Mesendoderm (in vitro differentiated cells): ENCODE measurements around the gene SCFD2.

ENCODE experiments used
- DNase-seq: peaks from one replicate; pipeline ENCODE4 v3.0.0; 2013
- H2AK5ac ChIP-seq: 2 replicates; pipeline ENCODE4 v1.6.1; 2013; ENCODE audit warnings: low read length, inconsistent platforms
- H2BK120ac ChIP-seq: 2 replicates; pipeline ENCODE4 v1.6.1; 2013; ENCODE audit warnings: low read depth, mild to moderate bottlenecking, low read length, moderate library complexity, mixed read lengths
- H2BK15ac ChIP-seq: replicated peaks from 2 replicates; pipeline ENCODE4 v1.6.1; 2013; ENCODE audit warnings: low read depth, mild to moderate bottlenecking, moderate library complexity
- H2BK5ac ChIP-seq: 2 replicates; pipeline ENCODE4 v1.6.1; 2013; ENCODE audit warnings: low read length, inconsistent platforms
- H3K18ac ChIP-seq: 2 replicates; pipeline ENCODE4 v1.6.1; 2013; ENCODE audit warnings: mild to moderate bottlenecking, low read length, mixed read lengths
- H3K23ac ChIP-seq: one replicate; pipeline ENCODE4 v1.6.1; 2013; ENCODE audit warnings: low read length
- H3K27ac ChIP-seq: 2 replicates; pipeline ENCODE4 v1.5.1; 2013; ENCODE audit warnings: low read depth, mild to moderate bottlenecking, inconsistent platforms, low read length, moderate library complexity
- H3K27me3 ChIP-seq: 2 replicates; pipeline ENCODE4 v1.6.1; 2013; ENCODE audit warnings: low read length, control low read depth, mild to moderate bottlenecking, inconsistent platforms; ENCODE audit not compliant: insufficient read depth, poor library complexity
- H3K36me3 ChIP-seq: 2 replicates; pipeline ENCODE4 v1.6.1; 2013; ENCODE audit warnings: low read length, inconsistent platforms; ENCODE audit not compliant: control insufficient read depth, insufficient read depth
- H3K4ac ChIP-seq: one replicate; pipeline ENCODE4 v1.6.1; 2013; ENCODE audit warnings: low read depth, mild to moderate bottlenecking, low read length, moderate library complexity
- H3K4me1 ChIP-seq: 2 replicates; pipeline ENCODE4 v1.6.1; 2013; ENCODE audit warnings: low read depth, low read length, inconsistent platforms; ENCODE audit not compliant: control insufficient read depth
- H3K4me2 ChIP-seq: 2 replicates; pipeline ENCODE4 v1.6.1; 2013; ENCODE audit warnings: low read length
- H3K4me3 ChIP-seq: 2 replicates; pipeline ENCODE4 v1.5.1; 2013; ENCODE audit warnings: mild to moderate bottlenecking, low read length
- H3K56ac ChIP-seq: one replicate; pipeline ENCODE4 v1.6.1; 2013; ENCODE audit warnings: low read length
- H3K79me1 ChIP-seq: 2 replicates; pipeline ENCODE4 v1.6.1; 2013; ENCODE audit warnings: low read length, inconsistent platforms
- H3K79me2 ChIP-seq: 2 replicates; pipeline ENCODE4 v1.6.1; 2013; ENCODE audit warnings: mild to moderate bottlenecking, low read length; ENCODE audit not compliant: control insufficient read depth, insufficient read depth
- H3K9ac ChIP-seq: 2 replicates; pipeline ENCODE4 v1.6.1; 2013; ENCODE audit warnings: low read length, inconsistent platforms
- H4K5ac ChIP-seq: one replicate; pipeline ENCODE4 v1.6.1; 2013; ENCODE audit warnings: low read length
- H4K8ac ChIP-seq: one replicate; pipeline ENCODE4 v1.6.1; 2013; ENCODE audit warnings: low read depth, mild to moderate bottlenecking, control low read depth, low read length, moderate library complexity
- WGBS: extraction: QIAGEN DNeasy Blood & Tissue Kit; methylation state at CpG from one replicate; pipeline ENCODE4 v1.1.7; 2013; ENCODE audit warnings: low lambda C conversion rate, missing lambda C conversion rate; ENCODE audit not compliant: insufficient coverage; ENCODE audit errors: extremely low coverage; 5-methylcytosine and 5-hydroxymethylcytosine counted together

The SCFD2 gene

GRCh38 chr4:53136954-53137353, 228.9 kb downstream of the SCFD2 start:
- Histone ChIP-seq H3K18ac (no peak overlapping the region), H3K4me2 (no peak overlapping the region), H3K56ac (no peak overlapping the region), H2BK120ac (no peak overlapping the region), H3K79me1 (no peaks in the 10 kb centered on the region), H3K4me3 (no peak overlapping the region), H3K27ac (no peak overlapping the region), H3K79me2 (no peaks in the 10 kb centered on the region), H3K27me3 (no peaks in the 10 kb centered on the region), H3K4ac (no peak overlapping the region), H3K4me1 (no peaks in the 10 kb centered on the region), H2AK5ac (no peak overlapping the region), H4K8ac (no peak overlapping the region), H3K9ac (no peak overlapping the region), H3K23ac (no peak overlapping the region), H3K36me3 (no peaks in the 10 kb centered on the region), H2BK15ac (no peak overlapping the region), H2BK5ac (no peak overlapping the region), H4K5ac (no peak overlapping the region)
- no CpG with 5 or more reads among the region's 2 CpGs for WGBS
- no peak for DNase-seq

DNA sequence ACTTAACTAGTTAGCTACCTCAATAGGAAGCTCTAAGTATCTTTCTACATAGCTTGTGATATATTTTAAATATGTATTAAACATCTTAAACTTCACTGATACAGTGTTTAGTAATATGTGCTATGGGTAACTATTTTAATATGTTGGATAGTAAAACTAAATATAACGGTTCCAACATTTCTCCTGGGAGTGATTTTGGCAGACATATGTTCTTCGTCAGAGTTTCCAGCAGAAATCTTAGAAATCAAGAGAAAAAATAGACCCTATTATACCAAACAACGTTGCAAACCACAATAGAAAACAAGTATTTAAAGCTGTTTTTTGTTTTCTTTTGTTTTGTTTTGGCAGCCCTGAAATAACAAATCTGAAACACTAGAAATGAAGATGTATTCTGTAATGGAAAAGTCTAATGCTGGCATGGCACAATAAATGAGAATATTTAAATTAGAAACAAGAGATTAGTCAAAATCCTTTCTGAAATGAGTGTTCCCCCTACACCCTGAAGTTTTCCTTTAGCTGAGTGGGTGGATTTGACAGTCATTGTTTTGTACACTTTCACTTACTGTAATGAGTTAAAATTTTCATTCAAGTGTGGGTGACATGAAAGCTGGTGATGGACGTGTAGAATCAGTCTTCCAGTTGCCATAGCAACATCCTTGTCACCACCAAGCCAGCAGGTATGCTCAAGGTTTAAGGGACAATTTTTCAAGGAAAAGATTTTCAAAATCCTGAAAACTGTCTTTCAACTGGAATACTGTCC, 233.5 kb downstream of the SCFD2 start:
- Histone ChIP-seq H3K4ac (no peak overlapping the region), H2AK5ac (no peak overlapping the region), H2BK15ac (no peak overlapping the region), H3K79me2 (no peaks in the 10 kb centered on the region), H3K4me3 (no peak overlapping the region), H3K56ac (no peak overlapping the region), H4K5ac (no peak overlapping the region), H2BK120ac (no peak overlapping the region), H3K27ac (no peak overlapping the region), H3K4me1 (no peaks in the 10 kb centered on the region), H2BK5ac (no peak overlapping the region), H3K23ac (no peak overlapping the region), H3K18ac (no peak overlapping the region), H4K8ac (no peak overlapping the region), H3K27me3 (no peaks in the 10 kb centered on the region), H3K36me3 (no peaks in the 10 kb centered on the region), H3K4me2 (no peak overlapping the region), H3K9ac (no peak overlapping the region), H3K79me1 (no peaks in the 10 kb centered on the region)
- WGBS = no CpG with 5 or more reads among the region's 4 CpGs
- DNase-seq = no peak

- Histone ChIP-seq H3K79me2 (no peaks in the 10 kb centered on the region), H2AK5ac (no peak overlapping the region), H4K5ac (no peak overlapping the region), H3K4me1 (no peaks in the 10 kb centered on the region), H3K4me2 (no peak overlapping the region), H3K4me3 (no peak overlapping the region), H2BK5ac (no peak overlapping the region), H3K18ac (no peak overlapping the region), H3K9ac (no peak overlapping the region), H3K79me1 (no peaks in the 10 kb centered on the region), H3K4ac (no peak overlapping the region), H3K36me3 (no peaks in the 10 kb centered on the region), H3K23ac (no peak overlapping the region), H3K27ac (no peak overlapping the region), H3K56ac (no peak overlapping the region), H4K8ac (no peak overlapping the region), H2BK15ac (no peak overlapping the region), H3K27me3 (no peaks in the 10 kb centered on the region), H2BK120ac (no peak overlapping the region)
- DNase-seq = no peak
- no CpG with 5 or more reads among the region's 2 CpGs for WGBS
These were observed 234.3 kb downstream of the SCFD2 start for GRCh38 chr4:53131562-53131925.

- WGBS = no CpG with 5 or more reads among the region's 5 CpGs
- Histone ChIP-seq H3K23ac (no peak overlapping the region), H3K9ac (no peak overlapping the region), H2AK5ac (no peak overlapping the region), H3K27ac (no peak overlapping the region), H3K18ac (no peak overlapping the region), H3K4ac (no peak overlapping the region), H3K27me3 (no peaks in the 10 kb centered on the region), H3K4me2 (no peak overlapping the region), H3K4me1 (no peaks in the 10 kb centered on the region), H2BK15ac (no peak overlapping the region), H3K79me1 (no peaks in the 10 kb centered on the region), H3K4me3 (no peak overlapping the region), H2BK5ac (no peak overlapping the region), H3K36me3 (no peaks in the 10 kb centered on the region), H4K8ac (no peak overlapping the region), H3K79me2 (no peaks in the 10 kb centered on the region), H4K5ac (no peak overlapping the region), H2BK120ac (no peak overlapping the region), H3K56ac (no peak overlapping the region)
- no peak for DNase-seq
These were observed 234.8 kb downstream of the SCFD2 start for GRCh38 chr4:53130896-53131561.

- Histone ChIP-seq H3K4me2 (no peak overlapping the region), H3K4ac (no peak overlapping the region), H2AK5ac (no peak overlapping the region), H3K36me3 (no peaks in the 10 kb centered on the region), H2BK120ac (no peak overlapping the region), H3K56ac (no peak overlapping the region), H3K23ac (no peak overlapping the region), H3K79me2 (no peaks in the 10 kb centered on the region), H3K18ac (no peak overlapping the region), H2BK15ac (no peak overlapping the region), H4K8ac (no peak overlapping the region), H3K9ac (no peak overlapping the region), H3K27ac (no peak overlapping the region), H3K4me1 (no peaks in the 10 kb centered on the region), H3K27me3 (no peaks in the 10 kb centered on the region), H3K79me1 (no peaks in the 10 kb centered on the region), H2BK5ac (no peak overlapping the region), H3K4me3 (no peak overlapping the region), H4K5ac (no peak overlapping the region)
- DNase-seq = no peak
- WGBS = no CpG with 5 or more reads among the region's 2 CpGs
These were observed 237.0 kb downstream of the SCFD2 start for GRCh38 chr4:53128706-53129357.
